ENCODE measurements around the gene PRR23B. TPM values are rescaled to one million over a fixed set of nuclear protein-coding genes. Genes with fewer than 3 reads are reported as not detected.

PRR23B gene
- total RNA-seq, 2 experiments from 2014 or later: not detected

DNA sequence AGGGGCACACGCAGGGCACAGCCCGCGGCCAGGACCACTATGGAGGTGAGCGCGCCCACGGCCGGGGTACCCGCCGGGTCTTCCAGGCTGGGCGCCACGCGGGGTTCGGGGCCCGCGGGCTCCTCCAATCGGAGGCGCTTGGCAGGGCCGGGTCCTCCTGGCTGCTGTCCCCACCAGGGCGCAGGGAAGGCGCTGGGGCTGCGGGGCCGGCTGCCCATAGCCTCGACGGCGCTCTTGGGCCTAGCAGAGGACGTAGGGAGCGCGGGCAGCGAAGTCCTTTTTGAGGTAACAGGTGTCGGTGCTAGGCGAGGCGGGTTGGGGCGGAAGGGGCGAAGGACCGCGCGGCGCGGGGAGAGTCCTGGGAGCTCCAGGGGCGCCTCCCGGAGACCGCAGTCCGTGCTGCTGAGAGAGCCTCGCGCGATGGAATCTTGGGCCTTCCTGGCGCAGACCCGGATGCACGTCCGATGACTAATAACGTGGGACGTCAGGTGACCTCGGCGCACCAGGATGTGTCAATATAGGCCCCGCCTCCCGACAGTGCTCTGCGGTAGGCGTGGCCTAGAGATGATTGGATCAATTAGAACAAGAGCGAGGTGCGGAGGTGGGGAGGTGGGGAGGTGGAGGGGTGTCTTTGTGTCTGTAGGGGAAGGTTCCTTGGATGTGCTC, 14.5 kb downstream of the PRR23B start, which contains the start of gene PRR23A:
TSS of gene PRR23A (minus strand) at position 218 of the 666 bp plus-strand sequence. CDS start at position 218, 0 bp downstream.
- H3K9me3 Mint-ChIP-seq: peaks cover 13% of the 10 kb centered on the region
- H3K27me3 Mint-ChIP-seq: peaks cover 3% of the 10 kb centered on the region
- H3K36me3 Mint-ChIP-seq: peaks cover 1% of the 10 kb centered on the region
- H3K4me3 Mint-ChIP-seq: no peak within 1 kb of the TSS
- no peaks in the 10 kb centered on the region for H3K4me1 Mint-ChIP-seq (ENCODE audit: low read depth)
- POLR2A ChIA-PET: no interaction called here
- DNase-seq: no peak
- no peak within 1 kb of the TSS for H3K27ac Mint-ChIP-seq
- intact Hi-C loops (cut with micrococcal nuclease): no loop called here
- CTCF ChIA-PET: no interaction called here

DNA sequence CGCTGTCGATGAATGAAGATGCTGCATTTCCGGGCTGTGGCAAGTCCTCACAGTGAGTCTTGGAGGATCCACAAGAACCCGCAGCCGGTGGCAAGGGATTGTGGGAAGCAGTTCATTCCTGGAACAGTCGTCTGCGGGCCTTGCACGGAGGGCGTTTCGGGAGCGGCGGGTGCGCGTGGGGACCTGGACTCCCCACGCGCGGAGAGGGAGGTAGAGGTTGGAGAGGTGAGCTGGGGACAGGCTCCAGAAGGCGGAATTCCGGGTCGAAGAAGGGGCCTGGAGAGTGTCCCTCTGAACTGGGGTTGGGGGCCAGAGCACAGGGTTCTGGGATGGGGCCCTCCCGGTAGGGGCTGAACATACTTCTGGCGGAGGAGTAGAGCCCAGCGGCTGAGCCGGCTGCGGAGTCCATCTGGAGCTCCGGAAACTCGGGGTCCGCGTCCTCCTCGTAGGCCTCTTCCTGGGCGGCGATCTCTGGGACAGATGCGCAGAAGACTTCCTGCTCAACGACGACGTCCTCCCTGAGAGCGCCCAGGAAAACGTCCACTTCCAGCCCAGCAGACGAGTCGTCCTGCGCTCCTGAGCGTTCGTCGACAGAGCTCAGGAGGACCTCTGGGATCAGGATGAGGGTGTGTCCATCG, 15.3 kb downstream of the PRR23B start:
- ChIA-PET CTCF (no interaction called here), POLR2A (no interaction called here)
- no peak for DNase-seq
- peaks cover 3% of the 10 kb centered on the region for H3K27me3 Mint-ChIP-seq
- no peaks in the 10 kb centered on the region for H3K4me1 Mint-ChIP-seq (ENCODE audit: low read depth)
- peaks cover 1% of the 10 kb centered on the region for H3K36me3 Mint-ChIP-seq
- H3K9me3 Mint-ChIP-seq: peaks cover 17% of the 10 kb centered on the region
- H3K4me3 Mint-ChIP-seq: no peak overlapping the region
- intact Hi-C loops (cut with micrococcal nuclease): no loop called here
- H3K27ac Mint-ChIP-seq: no peak overlapping the region

DNA sequence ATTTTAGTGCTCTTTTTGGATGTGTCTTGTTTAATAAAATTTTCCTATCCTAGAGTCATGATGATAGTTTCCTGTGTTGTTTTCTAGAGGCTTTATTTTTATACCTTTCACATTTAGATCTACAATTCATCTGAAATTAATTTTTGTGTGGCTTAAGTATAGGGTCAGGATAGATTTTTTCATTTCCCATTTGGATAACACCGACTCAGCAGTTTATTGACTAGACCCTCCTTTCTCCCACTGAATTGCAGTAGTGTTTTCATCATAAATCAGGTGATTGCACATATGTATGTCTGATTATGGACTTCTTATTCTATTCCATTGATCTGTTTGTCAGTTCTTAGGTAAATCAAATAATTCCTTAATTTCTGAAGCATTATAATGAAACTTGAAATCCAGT, 25.0 kb downstream of the PRR23B start:
- no peak for DNase-seq
- H3K27ac Mint-ChIP-seq: no peak overlapping the region
- CTCF ChIA-PET: no interaction called here
- H3K36me3 Mint-ChIP-seq: no peaks in the 10 kb centered on the region
- H3K9me3 Mint-ChIP-seq: no peaks in the 10 kb centered on the region
- intact Hi-C loops (cut with micrococcal nuclease): no loop called here
- H3K4me1 Mint-ChIP-seq (ENCODE audit: low read depth): no peaks in the 10 kb centered on the region
- peaks cover 12% of the 10 kb centered on the region for H3K27me3 Mint-ChIP-seq
- POLR2A ChIA-PET: no interaction called here
- H3K4me3 Mint-ChIP-seq: no peak overlapping the region

DNA sequence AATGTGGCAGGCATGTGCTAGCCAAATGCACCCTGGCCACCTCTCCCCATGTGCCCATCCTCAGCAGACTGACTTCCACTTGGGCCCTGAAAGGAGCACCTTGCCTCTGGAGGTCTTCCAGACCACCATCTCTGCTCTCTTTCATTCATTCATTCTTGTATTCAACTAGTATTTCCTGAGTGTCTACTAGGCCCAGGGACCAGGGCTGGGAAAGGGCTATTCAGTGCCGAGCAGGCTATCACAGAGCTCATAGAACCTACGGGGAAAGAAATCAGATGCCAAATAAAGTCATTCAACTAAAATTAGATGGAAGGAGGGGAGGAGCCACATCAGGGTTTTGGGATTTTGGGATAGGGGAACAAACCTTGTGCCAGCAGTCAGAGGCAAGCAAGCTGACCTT, 33.5 kb downstream of the PRR23B start:
- H3K27me3 Mint-ChIP-seq: no peaks in the 10 kb centered on the region
- no peaks in the 10 kb centered on the region for H3K9me3 Mint-ChIP-seq
- POLR2A ChIA-PET: no interaction called here
- H3K36me3 Mint-ChIP-seq: no peaks in the 10 kb centered on the region
- H3K4me3 Mint-ChIP-seq: no peak overlapping the region
- DNase-seq: no peak
- CTCF ChIA-PET: no interaction called here
- intact Hi-C loops (cut with micrococcal nuclease): no loop called here
- no peak overlapping the region for H3K27ac Mint-ChIP-seq
- no peaks in the 10 kb centered on the region for H3K4me1 Mint-ChIP-seq (ENCODE audit: low read depth)

DNA sequence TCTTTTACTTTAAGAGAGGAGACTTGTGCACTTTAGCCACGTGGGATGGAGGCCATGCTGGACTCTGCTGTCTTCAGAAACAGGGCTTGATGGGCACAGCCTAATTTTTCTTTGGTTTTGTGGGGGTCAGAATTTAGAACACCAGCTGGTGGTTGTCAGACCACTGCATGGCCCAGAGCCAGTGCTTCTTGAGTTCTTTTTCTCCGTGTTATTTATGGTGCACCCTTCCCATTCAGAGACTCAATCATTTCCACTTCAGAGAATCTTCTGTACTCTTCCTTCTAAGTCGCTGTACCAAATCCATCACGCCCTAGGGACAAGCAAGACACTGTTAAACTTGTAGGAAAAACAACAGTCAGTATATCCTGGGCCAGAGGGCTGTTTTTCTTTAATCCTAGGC, 34.8 kb downstream of the PRR23B start:
- H3K9me3 Mint-ChIP-seq: no peaks in the 10 kb centered on the region
- H3K4me1 Mint-ChIP-seq (ENCODE audit: low read depth): no peaks in the 10 kb centered on the region
- ChIA-PET POLR2A (no interaction called here), CTCF (no interaction called here)
- no peak for DNase-seq
- no peaks in the 10 kb centered on the region for H3K27me3 Mint-ChIP-seq
- no peaks in the 10 kb centered on the region for H3K36me3 Mint-ChIP-seq
- H3K27ac Mint-ChIP-seq: no peak overlapping the region
- H3K4me3 Mint-ChIP-seq: no peak overlapping the region
- intact Hi-C loops (cut with micrococcal nuclease): no loop called here

DNA sequence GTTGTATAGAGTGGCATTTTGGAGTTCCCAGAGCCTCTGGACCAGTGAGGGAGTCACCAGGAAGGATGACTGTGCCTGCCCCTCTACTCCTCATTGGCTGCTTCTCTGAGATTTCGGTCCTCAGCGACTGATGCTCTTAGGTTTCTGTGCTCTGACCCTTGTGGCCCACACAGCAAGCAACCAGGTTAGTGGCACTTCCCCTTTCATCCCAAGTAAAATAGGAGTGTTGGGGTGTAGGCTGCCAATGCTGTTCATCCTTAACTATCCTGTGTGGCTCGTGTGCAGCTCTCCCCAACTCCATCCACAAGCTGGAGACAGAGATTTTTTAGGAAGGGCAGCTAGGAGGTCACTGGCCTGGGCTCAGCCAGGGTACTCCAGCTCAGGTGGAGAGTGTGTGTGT, 35.9 kb downstream of the PRR23B start:
- POLR2A ChIA-PET: no interaction called here
- no peaks in the 10 kb centered on the region for H3K4me1 Mint-ChIP-seq (ENCODE audit: low read depth)

DNA sequence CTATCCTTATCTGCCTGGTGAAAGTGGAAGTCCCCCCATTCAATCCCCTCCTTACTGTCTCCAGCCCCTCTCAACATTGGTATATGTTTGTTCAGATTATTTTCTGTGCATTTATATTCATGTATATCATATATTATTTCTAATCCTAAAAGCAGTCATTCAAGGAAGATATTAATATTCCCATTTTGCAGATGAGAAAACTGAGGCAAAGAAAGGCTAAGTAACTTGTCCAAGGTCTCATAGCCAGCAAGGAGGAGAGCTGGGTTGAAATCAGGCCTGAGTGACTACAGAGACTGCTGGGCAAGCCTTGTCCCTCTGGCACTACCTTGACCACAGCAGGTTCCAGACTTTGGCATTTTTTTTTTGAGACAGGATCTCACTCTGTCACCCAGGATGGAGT, 44.7 kb downstream of the PRR23B start:
- no peak for DNase-seq
- Mint-ChIP-seq H3K27ac (no peak overlapping the region), H3K9me3 (no peaks in the 10 kb centered on the region), H3K4me3 (no peak overlapping the region), H3K27me3 (peaks cover 11% of the 10 kb centered on the region), H3K36me3 (no peaks in the 10 kb centered on the region), H3K4me1 (ENCODE audit: low read depth) (no peaks in the 10 kb centered on the region)
- POLR2A ChIA-PET: no interaction called here
- CTCF ChIA-PET: no interaction called here
- intact Hi-C loops (cut with micrococcal nuclease): no loop called here

More for the DNA sequence above, 35.9 kb downstream of the PRR23B start:
- peaks cover 2% of the 10 kb centered on the region for H3K27me3 Mint-ChIP-seq
- no peak for DNase-seq
- H3K27ac Mint-ChIP-seq: no peak overlapping the region
- CTCF ChIA-PET: no interaction called here
- no peaks in the 10 kb centered on the region for H3K36me3 Mint-ChIP-seq
- H3K4me3 Mint-ChIP-seq: no peak overlapping the region
- intact Hi-C loops (cut with micrococcal nuclease): no loop called here
- H3K9me3 Mint-ChIP-seq: no peaks in the 10 kb centered on the region

DNA sequence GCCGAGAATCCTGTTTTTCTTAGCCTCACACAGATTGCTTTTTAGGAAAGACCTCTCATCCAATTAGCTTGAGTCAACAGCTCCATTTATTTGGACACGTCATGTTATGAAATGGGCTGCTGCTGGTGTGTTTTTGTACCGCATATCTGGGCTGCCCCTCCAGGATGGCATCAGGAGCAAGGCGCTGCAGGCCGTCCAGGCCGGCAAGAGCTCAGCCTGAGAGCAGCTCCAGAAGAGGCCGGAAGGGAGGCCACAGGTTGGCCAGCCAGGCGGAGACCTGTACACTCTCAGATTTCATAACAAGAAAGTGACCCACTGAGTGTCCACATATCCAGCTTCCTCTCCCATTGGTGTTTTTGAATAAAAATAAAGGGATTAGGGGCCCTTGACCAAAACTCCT, 45.4 kb downstream of the PRR23B start:
- no peaks in the 10 kb centered on the region for H3K9me3 Mint-ChIP-seq
- CTCF ChIA-PET: no interaction called here
- peaks cover 16% of the 10 kb centered on the region for H3K27me3 Mint-ChIP-seq
- H3K27ac Mint-ChIP-seq: no peak overlapping the region
- no peak overlapping the region for H3K4me3 Mint-ChIP-seq
- H3K36me3 Mint-ChIP-seq: no peaks in the 10 kb centered on the region
- POLR2A ChIA-PET: no interaction called here
- no peaks in the 10 kb centered on the region for H3K4me1 Mint-ChIP-seq (ENCODE audit: low read depth)
- DNase-seq: no peak
- intact Hi-C loops (cut with micrococcal nuclease): no loop called here

DNA sequence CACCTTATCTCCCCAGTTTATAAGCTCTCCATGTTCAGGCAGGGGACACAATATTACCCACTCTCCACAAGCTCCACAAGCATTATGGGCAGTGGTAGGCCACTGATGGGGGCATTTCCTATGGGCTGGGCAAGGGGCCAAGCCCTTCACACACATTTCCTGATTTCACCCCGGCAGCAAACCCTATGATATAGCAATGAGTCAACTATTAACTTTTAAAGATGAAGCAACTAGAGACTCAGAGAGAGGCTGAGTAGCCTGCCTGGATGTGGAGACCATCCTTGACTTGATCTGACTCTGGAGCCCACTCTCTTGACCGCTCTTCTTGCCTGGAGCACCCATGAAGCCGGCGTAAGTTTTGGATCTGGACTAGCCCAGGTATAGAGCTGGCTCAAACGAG, 46.3 kb downstream of the PRR23B start:
- CTCF ChIA-PET: interaction anchor here (1.2 kb wide), 1 partner anchor 38 kb away, joined by 4 read pairs; no protein-coding TSS in a partner anchor
- intact Hi-C loops (cut with micrococcal nuclease): no loop called here

DNA sequence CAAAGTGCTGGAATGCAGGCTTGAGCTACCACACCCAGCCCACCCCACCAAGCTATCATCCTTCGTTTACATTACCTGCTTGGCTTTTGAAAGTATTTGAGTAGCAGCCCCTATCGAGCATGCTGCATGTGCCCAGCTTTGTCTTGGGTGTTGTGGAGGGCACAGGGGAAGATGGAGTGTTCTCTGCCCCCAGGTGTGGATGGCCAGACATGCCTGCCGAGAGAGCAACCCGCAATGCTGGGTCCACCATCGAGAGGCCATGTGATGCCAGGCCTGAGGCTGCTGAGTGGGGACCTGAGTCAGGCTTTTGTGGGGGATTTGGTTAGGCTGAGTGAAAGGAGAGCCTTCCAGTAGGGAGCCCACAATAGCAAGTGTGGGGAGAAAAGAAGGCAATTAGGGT, 47.8 kb downstream of the PRR23B start:
- CTCF ChIA-PET: interaction anchor here (0.9 kb wide), 1 partner anchor 356 kb away, joined by 3 read pairs; no protein-coding TSS in a partner anchor
- intact Hi-C loops (cut with micrococcal nuclease): no loop called here
- H3K27me3 Mint-ChIP-seq: peaks cover 23% of the 10 kb centered on the region
- H3K4me3 Mint-ChIP-seq: no peak overlapping the region
- H3K4me1 Mint-ChIP-seq (ENCODE audit: low read depth): no peaks in the 10 kb centered on the region
- no peaks in the 10 kb centered on the region for H3K36me3 Mint-ChIP-seq
- no peak for DNase-seq
- POLR2A ChIA-PET: no interaction called here
- no peaks in the 10 kb centered on the region for H3K9me3 Mint-ChIP-seq
- no peak overlapping the region for H3K27ac Mint-ChIP-seq

More for the DNA sequence above, 46.3 kb downstream of the PRR23B start:
- POLR2A ChIA-PET: no interaction called here
- Mint-ChIP-seq H3K27ac (no peak overlapping the region), H3K4me1 (ENCODE audit: low read depth) (no peaks in the 10 kb centered on the region), H3K27me3 (peaks cover 21% of the 10 kb centered on the region), H3K36me3 (no peaks in the 10 kb centered on the region), H3K9me3 (no peaks in the 10 kb centered on the region), H3K4me3 (no peak overlapping the region)
- DNase-seq: no peak

DNA sequence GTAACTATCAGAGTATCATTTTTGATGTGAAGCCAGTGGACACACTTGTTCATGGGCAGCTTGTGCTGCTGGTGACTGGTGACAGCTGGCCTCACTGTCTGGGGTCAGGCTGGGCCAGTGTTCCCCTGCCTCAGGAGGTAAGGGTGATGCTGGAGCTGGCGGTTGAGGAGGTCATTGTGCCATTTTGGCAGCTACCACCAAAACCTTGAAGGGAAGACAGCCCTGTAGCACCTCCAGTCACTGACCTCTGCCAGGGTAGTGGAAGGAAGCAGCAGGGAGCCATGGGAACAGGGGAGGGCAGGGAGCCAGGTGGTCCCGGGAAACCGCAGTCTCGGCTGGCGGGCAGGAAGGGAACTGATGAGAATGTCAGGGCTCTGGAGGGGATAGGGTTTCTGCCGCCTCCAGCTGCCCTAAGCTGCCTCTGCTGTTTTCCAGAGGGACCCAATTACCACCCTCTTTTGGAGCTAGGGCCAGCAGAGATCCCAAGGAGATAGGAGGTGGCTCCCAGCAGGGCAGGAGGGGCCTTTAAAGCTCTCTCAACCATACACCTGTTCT, 48.9 kb downstream of the PRR23B start:
- DNase-seq: no peak
- intact Hi-C loops (cut with micrococcal nuclease): no loop called here
- ChIA-PET POLR2A (no interaction called here), CTCF (interaction anchor here (1.5 to 1.9 kb wide), 2 partner anchors 8 to 36 kb away, joined by 3 to 5 read pairs; no protein-coding TSS in a partner anchor)
- H3K4me3 Mint-ChIP-seq: no peak overlapping the region
- H3K36me3 Mint-ChIP-seq: no peaks in the 10 kb centered on the region
- no peaks in the 10 kb centered on the region for H3K4me1 Mint-ChIP-seq (ENCODE audit: low read depth)
- no peaks in the 10 kb centered on the region for H3K9me3 Mint-ChIP-seq
- H3K27me3 Mint-ChIP-seq: peaks cover 23% of the 10 kb centered on the region
- no peak overlapping the region for H3K27ac Mint-ChIP-seq
